Kidney epithelial cell (primary cell): ENCODE results near the gene NOA1. TPM values are rescaled to one million over a fixed set of nuclear protein-coding genes. Genes with fewer than 3 reads are reported as not detected.
A peak's percentile ranks its signal among the peaks of the same experiment; 100 is the strongest.

Source experiments
- DNase-seq: peaks from one replicate; pipeline ENCODE4 v3.0.0-alpha.2; 2010; ENCODE audit warnings: low read depth
- H3K27me3 ChIP-seq: 2 replicates; pipeline ENCODE4 v1.6.0; 2011; ENCODE audit warnings: low read length; ENCODE audit not compliant: control insufficient read depth, insufficient read depth
- H3K36me3 ChIP-seq: 2 replicates; pipeline ENCODE4 v1.5.1; 2011; ENCODE audit warnings: low read length; ENCODE audit not compliant: control insufficient read depth, insufficient read depth
- H3K4me3 ChIP-seq: 2 replicates; pipeline ENCODE4 v1.5.1; 2011; ENCODE audit warnings: low read depth, mild to moderate bottlenecking, control low read depth, low read length
- CTCF ChIP-seq: IDR thresholded peaks from 2 replicates; pipeline ENCODE4 v1.5.1; 2011; ENCODE audit warnings: mild to moderate bottlenecking, moderate library complexity, low read length, control low read depth, inconsistent platforms; ENCODE audit not compliant: insufficient read depth, poor library complexity, severe bottlenecking
- total RNA-seq: library from RNA; depleted of rRNA; stranded (reverse); fragments of >200 nt; gene quantifications from 2 replicates; pipeline ENCODE4 v1.2.3, GENCODE V29; 2015

Gene NOA1
- total RNA-seq, 1 donor from 2014 or later = 25.1 TPM

- H3K4me3 ChIP-seq = no peak overlapping the region
- TF ChIP-seq CTCF = no peak
- no peak for DNase-seq
- no peaks in the 10 kb centered on the region for H3K27me3 ChIP-seq
- H3K36me3 ChIP-seq = no peaks in the 10 kb centered on the region
Observed at GRCh38 chr4:56972809-56973208, 4.6 kb downstream of the NOA1 start.

GRCh38 chr4:56972389-56972788 is 5.0 kb downstream of the NOA1 start:
- TF ChIP-seq CTCF = no peak
- DNase-seq = no peak
- H3K27me3 ChIP-seq = no peaks in the 10 kb centered on the region
- no peak overlapping the region for H3K4me3 ChIP-seq
- H3K36me3 ChIP-seq = no peaks in the 10 kb centered on the region

- H3K36me3 ChIP-seq = no peaks in the 10 kb centered on the region
- no peak for DNase-seq
- no peaks in the 10 kb centered on the region for H3K27me3 ChIP-seq
- TF ChIP-seq CTCF = no peak
- H3K4me3 ChIP-seq = no peak overlapping the region
Observed at GRCh38 chr4:56971383-56971782, 6.0 kb downstream of the NOA1 start.

- no peaks in the 10 kb centered on the region for H3K27me3 ChIP-seq
- H3K36me3 ChIP-seq = no peaks in the 10 kb centered on the region
- no peak for DNase-seq
- no peak overlapping the region for H3K4me3 ChIP-seq
- TF ChIP-seq CTCF = no peak
Observed at GRCh38 chr4:56961107-56961500, 16.3 kb downstream of the NOA1 start.

GRCh38 chr4:56959100-56959499 is 18.3 kb downstream of the NOA1 start:
- H3K4me3 ChIP-seq = no peak overlapping the region
- DNase-seq = no peak
- TF ChIP-seq CTCF = no peak
- H3K36me3 ChIP-seq = no peaks in the 10 kb centered on the region
- no peaks in the 10 kb centered on the region for H3K27me3 ChIP-seq

- no peak for TF ChIP-seq CTCF
Observed at GRCh38 chr4:56958111-56958517, 19.3 kb downstream of the NOA1 start.

More at GRCh38 chr4:56958111-56958517, 19.3 kb downstream of the NOA1 start:
- no peaks in the 10 kb centered on the region for H3K36me3 ChIP-seq
- no peak overlapping the region for H3K4me3 ChIP-seq
- peak; percentile 87 for DNase-seq
- H3K27me3 ChIP-seq = no peaks in the 10 kb centered on the region
